ENCODE measurements around the gene ASCC1. TPM values are rescaled to one million over a fixed set of nuclear protein-coding genes. Genes with fewer than 3 reads are reported as not detected.

The ASCC1 gene
- total RNA-seq, 4 donors from 2014 or later, result 26.8 to 37.7 (median 34.9) TPM

DNA sequence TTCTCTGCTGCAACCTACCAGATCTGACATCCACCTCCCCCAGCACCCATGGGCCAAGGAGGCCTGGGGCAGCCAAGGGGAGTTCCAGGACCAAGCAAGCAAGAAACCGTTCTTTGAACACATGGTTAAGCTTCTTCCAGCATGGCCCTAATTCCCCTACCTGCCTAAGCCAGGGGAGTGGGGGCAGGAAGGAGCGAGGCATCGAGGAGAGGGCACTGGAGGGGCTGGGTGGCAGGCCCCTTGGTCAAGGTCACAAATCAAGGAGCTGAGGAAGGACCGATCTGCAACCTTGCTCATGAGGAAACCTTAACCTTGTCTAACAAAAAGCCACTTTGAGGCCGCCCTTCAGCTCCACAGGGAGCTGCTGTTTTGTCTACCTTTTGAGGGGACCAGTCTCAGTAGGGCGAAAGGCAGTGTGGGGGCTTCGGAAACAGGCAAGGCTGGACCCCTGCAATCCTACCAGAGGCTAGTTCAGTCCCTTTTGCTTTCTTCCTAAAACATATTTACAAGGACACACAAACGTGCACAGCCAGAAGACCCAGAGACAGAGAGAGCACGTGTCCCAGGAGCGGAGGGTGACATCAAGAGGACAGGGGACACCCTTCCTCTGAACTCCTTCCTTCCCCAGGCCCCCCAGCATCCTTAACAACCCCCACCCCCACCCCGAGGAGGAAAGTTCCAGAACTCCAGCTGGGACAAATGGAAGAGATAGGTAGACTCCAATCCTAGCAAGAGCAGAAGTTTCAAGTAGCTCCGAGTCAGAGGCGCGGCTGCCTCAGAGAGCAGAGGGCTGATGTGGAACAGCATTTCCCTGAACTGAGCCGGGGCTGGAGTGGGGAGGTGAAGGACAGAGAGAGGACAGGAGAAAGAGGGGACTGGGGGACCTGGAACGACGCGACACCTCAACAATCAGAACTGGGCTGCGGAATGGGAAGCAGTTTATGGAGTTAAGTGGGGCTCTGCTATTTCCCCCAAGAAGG is 155.9 kb downstream of the ASCC1 start:
- TF ChIP-seq, protein P1, sequence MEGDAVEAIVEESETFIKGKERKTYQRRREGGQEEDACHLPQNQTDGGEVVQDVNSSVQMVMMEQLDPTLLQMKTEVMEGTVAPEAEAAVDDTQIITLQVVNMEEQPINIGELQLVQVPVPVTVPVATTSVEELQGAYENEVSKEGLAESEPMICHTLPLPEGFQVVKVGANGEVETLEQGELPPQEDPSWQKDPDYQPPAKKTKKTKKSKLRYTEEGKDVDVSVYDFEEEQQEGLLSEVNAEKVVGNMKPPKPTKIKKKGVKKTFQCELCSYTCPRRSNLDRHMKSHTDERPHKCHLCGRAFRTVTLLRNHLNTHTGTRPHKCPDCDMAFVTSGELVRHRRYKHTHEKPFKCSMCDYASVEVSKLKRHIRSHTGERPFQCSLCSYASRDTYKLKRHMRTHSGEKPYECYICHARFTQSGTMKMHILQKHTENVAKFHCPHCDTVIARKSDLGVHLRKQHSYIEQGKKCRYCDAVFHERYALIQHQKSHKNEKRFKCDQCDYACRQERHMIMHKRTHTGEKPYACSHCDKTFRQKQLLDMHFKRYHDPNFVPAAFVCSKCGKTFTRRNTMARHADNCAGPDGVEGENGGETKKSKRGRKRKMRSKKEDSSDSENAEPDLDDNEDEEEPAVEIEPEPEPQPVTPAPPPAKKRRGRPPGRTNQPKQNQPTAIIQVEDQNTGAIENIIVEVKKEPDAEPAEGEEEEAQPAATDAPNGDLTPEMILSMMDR (IDR thresholded peaks at IDR 0.05; ENCODE audit: low read depth), result no peak

DNA sequence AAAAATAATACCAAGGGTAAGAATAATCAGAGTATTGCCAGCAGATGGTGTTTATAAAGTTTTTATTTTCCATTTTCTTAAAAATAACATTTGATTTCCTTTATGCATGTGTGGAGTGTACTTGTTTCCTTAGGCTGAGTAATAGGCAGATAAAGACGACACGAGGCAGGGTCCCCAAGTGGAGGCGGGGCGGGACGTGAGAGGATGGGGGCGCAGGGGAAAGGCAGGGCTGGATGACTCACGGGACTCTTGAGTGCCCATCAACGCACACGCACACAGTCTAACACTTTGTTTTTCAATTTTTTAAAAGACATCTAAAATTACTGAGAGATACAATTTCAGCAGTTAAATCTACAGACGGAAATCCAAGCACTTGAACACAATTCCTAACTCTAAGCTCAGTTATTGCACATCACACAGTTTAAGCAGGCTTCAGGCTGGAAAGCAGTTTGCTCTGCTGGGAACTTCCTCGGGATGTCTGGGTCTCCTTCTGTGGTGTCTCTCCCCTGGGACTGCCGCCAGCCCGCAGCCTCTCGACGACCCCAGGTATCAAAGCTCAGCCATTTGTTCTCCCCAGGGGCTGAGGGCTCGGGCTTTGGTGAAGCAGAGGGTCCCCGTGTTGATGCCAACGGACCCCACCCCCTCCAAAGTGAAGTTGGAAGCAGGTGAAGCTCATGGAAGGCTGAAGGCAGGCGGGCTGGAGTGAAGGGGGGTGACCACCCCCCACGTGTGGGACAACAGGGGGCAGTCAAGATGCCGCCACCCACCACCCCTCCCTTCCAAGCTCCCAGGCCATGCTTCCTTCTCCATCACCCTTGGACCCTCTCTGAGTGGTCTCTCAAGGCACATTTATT is 156.9 kb downstream of the ASCC1 start:
- TF ChIP-seq, protein P1 (IDR thresholded peaks at IDR 0.05; ENCODE audit: low read depth), result no peak

DNA sequence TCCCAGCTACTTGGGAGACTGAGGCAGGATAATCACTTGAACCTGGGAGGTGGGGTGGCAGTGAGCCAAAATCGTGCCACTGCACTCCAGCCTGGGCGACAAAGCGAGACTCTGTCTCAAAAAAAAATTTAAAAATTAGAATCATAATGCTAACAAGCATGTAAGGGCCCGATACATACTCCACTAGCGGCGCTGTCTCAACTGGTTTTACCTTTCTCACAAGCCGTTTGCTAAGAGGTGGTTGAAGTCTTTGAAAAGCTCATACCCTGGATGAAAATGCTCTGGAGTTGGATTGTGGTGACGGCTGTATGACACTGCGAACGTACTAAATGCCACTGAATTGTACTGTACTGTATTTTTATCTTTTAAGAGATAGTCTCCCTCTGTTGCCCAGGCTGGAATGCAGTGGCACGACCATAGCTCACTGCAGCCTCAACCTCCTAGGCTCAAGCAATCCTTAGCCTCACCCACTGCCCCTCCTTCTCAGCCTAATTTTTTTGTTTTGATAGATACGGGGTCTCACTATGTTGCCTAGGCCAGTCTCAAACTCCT is 157.7 kb downstream of the ASCC1 start:
- TF ChIP-seq, protein P1 (IDR thresholded peaks at IDR 0.05; ENCODE audit: low read depth), result no peak

DNA sequence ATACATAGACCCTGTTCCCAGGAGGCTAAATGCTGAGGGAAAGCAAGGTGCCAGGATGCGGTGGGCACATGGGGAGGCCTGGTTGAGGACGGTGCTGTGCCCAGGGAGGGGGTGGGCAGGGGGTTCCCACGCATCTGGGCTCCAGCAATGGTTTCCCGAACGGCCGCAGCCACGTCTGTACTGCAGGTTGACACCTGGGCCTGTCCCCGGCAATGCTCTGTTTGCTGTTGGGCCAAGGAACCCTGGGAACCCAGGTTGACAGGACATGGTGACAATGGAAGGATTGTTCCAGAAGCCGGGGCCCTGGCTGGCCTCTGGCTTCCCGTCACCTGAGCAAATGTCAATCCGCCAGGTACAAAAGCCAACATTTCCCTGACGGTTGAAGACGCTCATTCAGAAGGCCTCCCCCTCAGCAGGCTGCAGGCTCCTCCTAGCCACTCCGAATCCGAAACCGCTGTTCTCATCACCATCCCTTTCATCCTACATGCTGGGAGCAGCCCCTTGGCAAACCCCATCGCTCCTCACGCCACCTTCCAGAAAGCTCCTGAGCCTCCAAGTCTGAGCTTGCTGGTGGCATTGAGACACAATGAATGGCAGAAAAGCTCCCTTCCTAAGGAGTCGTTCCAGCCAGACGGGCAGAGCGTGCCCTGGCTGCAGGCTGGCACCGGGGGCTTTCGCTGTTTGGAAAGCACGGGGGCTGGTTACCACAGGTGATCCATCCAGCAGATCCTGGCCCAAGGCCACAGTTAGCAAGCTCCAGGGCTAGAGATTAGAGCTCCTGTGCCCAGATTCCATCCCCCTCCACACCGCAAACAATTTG is 158.9 kb downstream of the ASCC1 start:
- TF ChIP-seq, protein P1 (IDR thresholded peaks at IDR 0.05; ENCODE audit: low read depth), result no peak

- TF ChIP-seq, protein P1 (IDR thresholded peaks at IDR 0.05; ENCODE audit: low read depth), result no peak
These were observed 160.0 kb downstream of the ASCC1 start for GRCh38 chr10:72056113-72056512.

DNA sequence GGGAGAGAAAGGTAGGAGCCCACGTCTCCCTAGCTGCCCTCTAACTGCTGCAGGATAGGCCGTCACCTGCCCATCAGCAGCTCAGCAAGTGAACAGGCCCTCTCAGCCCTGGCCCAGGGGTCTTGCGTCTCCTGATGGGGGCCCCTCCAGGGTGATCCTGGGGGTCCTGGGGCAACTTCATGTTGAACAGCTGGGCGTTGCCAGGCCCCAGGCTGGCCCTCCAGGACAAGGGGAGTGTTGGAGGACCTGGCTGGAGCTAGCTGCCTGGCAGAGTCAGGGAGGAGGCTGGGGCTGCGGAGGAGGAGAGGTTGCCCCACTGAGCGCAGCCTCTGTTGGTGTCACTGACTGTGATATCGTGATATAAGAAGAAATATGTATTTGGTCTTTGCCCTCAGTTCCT is 162.4 kb downstream of the ASCC1 start:
- TF ChIP-seq, protein P1 (IDR thresholded peaks at IDR 0.05; ENCODE audit: low read depth), result no peak

Data from subcutaneous adipose tissue (tissue), 4 donors.